Renal pelvis (tissue), 12 donors: ENCODE data around the gene RHOBTB3. TPM values are rescaled to one million over a fixed set of nuclear protein-coding genes. Genes with fewer than 3 reads are reported as not detected.
"Not testable (repeated sequence)": the region's sequence is repeated elsewhere in the genome, so short reads cannot be mapped to it uniquely, and the experiment has no call there.

Experiments
- DNase-seq: peaks from one replicate; pipeline ENCODE4 v3.0.0-alpha.2; 2013
- long read RNA-seq, 16 experiments: transcript quantifications; one replicate each; lab custom pipeline, GENCODE V29; 2026
- polyA plus RNA-seq, 3 donors: library from polyadenylated mRNA; unstranded; fragments of 120-200 nt; gene quantifications; one replicate each; pipeline ENCODE4 v1.2.1, GENCODE V29; 2013; ENCODE audit not compliant: insufficient read length in 3 of 3

RHOBTB3 gene
- 10 to 100 TPM; 61.3 to 80.2 (median 69.9) TPM for polyA plus RNA-seq
- long read RNA-seq, donor 1, full-length matches to known transcripts, result 4 of 4 reads
- long read RNA-seq, donor 1, partial matches to known transcripts, result 0 of 4 reads
- long read RNA-seq, donor 1, other reads (novel, unspliced or antisense), result 0 of 4 reads
- long read RNA-seq, donor 2, full-length matches to known transcripts, result 5 of 5 reads
- long read RNA-seq, donor 2, partial matches to known transcripts, result 0 of 5 reads
- long read RNA-seq, donor 2, other reads (novel, unspliced or antisense), result 0 of 5 reads
- long read RNA-seq, donor 3, full-length matches to known transcripts, result 10 of 17 reads
- long read RNA-seq, donor 3, partial matches to known transcripts, result 7 of 17 reads
- long read RNA-seq, donor 3, other reads (novel, unspliced or antisense), result 0 of 17 reads
- long read RNA-seq, donor 4, full-length matches to known transcripts, result 6 of 6 reads
- long read RNA-seq, donor 4, partial matches to known transcripts, result 0 of 6 reads
- long read RNA-seq, donor 4, other reads (novel, unspliced or antisense), result 0 of 6 reads
- long read RNA-seq, donor 5, full-length matches to known transcripts, result 2 of 116 reads
- long read RNA-seq, donor 5, partial matches to known transcripts, result 18 of 116 reads
- long read RNA-seq, donor 5, other reads (novel, unspliced or antisense), result 96 of 116 reads
- long read RNA-seq, donor 6, full-length matches to known transcripts, result 7 of 18 reads
- long read RNA-seq, donor 6, partial matches to known transcripts, result 11 of 18 reads
- long read RNA-seq, donor 6, other reads (novel, unspliced or antisense), result 0 of 18 reads
- long read RNA-seq, donor 7, full-length matches to known transcripts, result 9 of 53 reads
- long read RNA-seq, donor 7, partial matches to known transcripts, result 44 of 53 reads
- long read RNA-seq, donor 7, other reads (novel, unspliced or antisense), result 0 of 53 reads
- long read RNA-seq, donor 8, full-length matches to known transcripts, result 5 of 28 reads
- long read RNA-seq, donor 8, partial matches to known transcripts, result 7 of 28 reads
- long read RNA-seq, donor 8, other reads (novel, unspliced or antisense), result 16 of 28 reads
- long read RNA-seq, donor 9, full-length matches to known transcripts, result 9 of 24 reads
- long read RNA-seq, donor 9, partial matches to known transcripts, result 15 of 24 reads
- long read RNA-seq, donor 9, other reads (novel, unspliced or antisense), result 0 of 24 reads
- long read RNA-seq, donor 10, full-length matches to known transcripts, result 5 of 28 reads
- long read RNA-seq, donor 10, partial matches to known transcripts, result 23 of 28 reads
- long read RNA-seq, donor 10, other reads (novel, unspliced or antisense), result 0 of 28 reads
- long read RNA-seq, donor 11, full-length matches to known transcripts, result 3 of 120 reads
- long read RNA-seq, donor 11, partial matches to known transcripts, result 23 of 120 reads
- long read RNA-seq, donor 11, other reads (novel, unspliced or antisense), result 94 of 120 reads
- long read RNA-seq, donor 12, full-length matches to known transcripts, result 11 of 183 reads
- long read RNA-seq, donor 12, partial matches to known transcripts, result 8 of 183 reads
- long read RNA-seq, donor 12, other reads (novel, unspliced or antisense), result 164 of 183 reads
- long read RNA-seq, donor 13, full-length matches to known transcripts, result 3 of 9 reads
- long read RNA-seq, donor 13, partial matches to known transcripts, result 6 of 9 reads
- long read RNA-seq, donor 13, other reads (novel, unspliced or antisense), result 0 of 9 reads
- long read RNA-seq, donor 14, full-length matches to known transcripts, result 9 of 65 reads
- long read RNA-seq, donor 14, partial matches to known transcripts, result 56 of 65 reads
- long read RNA-seq, donor 14, other reads (novel, unspliced or antisense), result 0 of 65 reads
- long read RNA-seq, donor 15, full-length matches to known transcripts, result 8 of 36 reads
- long read RNA-seq, donor 15, partial matches to known transcripts, result 28 of 36 reads
- long read RNA-seq, donor 15, other reads (novel, unspliced or antisense), result 0 of 36 reads
- long read RNA-seq, donor 16, full-length matches to known transcripts, result 8 of 179 reads
- long read RNA-seq, donor 16, partial matches to known transcripts, result 10 of 179 reads
- long read RNA-seq, donor 16, other reads (novel, unspliced or antisense), result 161 of 179 reads

GRCh38 chr5:95730730-95731570 is at the start of gene RHOBTB3:
Gene RHOBTB3, plus strand, starts transcription at chr5:95731336. Its CDS starts 347 bp downstream, at chr5:95731683.
- DNase-seq, result peak; percentile 91

DNA sequence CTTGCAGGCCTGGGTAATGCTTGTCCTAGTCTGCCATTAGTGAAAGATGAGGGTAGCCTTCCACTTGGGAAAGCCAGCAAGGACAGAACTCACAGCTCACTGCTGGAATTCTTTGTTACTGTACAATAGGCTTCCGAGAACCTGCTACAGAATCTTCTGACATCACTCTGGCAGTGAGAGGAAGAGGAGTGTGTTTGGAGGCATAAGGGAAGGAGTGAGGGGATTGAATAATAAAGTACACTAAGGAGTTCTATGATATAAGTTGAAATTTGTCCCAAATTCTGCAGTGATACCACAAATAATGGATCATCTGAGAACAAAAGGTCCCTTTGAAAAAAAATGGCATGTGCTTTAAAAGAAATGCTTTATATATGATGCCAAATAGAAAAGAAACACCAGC is 48.2 kb upstream of the RHOBTB3 start, which contains the start of gene SPATA9:
SPATA9 (minus strand) TSS at position 101 of the 400 bp plus-strand sequence. CDS start 137 bp downstream, outside the sequence.
- no peak for DNase-seq

GRCh38 chr5:95684361-95684760 is 46.8 kb upstream of the RHOBTB3 start:
- DNase-seq, result no peak

DNA sequence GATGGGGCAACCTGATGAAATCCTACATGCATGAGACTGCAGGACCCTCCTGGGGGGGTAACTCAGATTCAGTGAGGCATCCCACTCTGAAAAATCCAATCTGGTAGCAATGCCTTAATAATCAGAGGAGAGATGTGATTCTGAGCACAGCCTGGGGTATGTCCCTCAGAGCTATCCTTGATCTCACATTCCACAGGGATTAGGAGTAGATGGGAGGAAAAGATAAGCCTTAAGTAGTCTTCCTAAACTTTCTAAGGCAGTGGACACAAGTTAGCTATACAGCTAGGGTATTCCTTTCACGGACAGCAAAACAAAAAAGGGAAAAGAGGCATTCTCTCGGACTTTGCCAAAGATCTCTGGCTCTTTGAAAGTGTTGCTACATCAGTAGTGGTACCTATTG is 44.5 kb upstream of the RHOBTB3 start:
- no peak for DNase-seq

- no peak for DNase-seq
Measured at GRCh38 chr5:95689680-95690079, 41.5 kb upstream of the RHOBTB3 start.

- no peak for DNase-seq
Measured at GRCh38 chr5:95690333-95690732, 40.8 kb upstream of the RHOBTB3 start.

- DNase-seq, result peak; percentile 35
Measured at GRCh38 chr5:95697781-95698681, 33.1 kb upstream of the RHOBTB3 start.

GRCh38 chr5:95699337-95699736 is 31.8 kb upstream of the RHOBTB3 start:
- no peak for DNase-seq

DNA sequence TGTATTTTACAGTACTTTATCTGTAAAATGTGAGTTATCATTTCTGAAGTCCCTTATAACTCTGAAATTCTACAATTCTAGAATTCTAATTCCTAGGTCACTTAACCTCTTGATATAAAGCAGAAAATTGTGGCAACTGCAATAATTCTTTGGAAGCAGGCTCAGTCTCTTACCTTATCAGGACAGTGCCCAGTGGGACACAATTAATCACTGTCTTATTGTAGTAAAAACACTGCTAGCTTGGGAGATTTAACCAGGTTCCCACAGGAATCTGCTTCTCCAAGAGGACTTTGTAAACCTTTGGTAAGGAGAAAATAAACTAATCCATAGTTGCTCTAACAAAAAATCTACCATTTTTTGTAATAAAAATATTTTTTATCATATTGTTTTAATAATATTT is 30.1 kb upstream of the RHOBTB3 start:
- no peak for DNase-seq

DNA sequence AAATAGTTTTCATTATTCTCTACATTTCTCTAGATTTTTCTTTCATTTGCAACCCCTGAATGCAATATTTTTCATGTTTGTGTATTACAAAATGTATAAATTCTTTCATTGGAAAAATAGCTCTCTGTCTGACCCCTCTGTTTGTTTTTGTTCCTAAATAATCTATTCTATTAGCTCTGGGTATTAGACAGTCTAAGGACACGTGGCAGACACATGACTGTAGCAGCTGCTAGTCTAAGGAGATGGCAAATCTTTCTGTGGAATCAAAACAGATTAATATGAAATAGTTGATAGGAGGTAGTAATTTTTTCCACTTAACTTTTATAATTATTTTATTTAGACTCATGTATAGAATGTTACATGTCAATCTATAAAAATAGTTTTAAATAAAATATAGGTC is 27.0 kb upstream of the RHOBTB3 start:
- DNase-seq, result no peak

DNA sequence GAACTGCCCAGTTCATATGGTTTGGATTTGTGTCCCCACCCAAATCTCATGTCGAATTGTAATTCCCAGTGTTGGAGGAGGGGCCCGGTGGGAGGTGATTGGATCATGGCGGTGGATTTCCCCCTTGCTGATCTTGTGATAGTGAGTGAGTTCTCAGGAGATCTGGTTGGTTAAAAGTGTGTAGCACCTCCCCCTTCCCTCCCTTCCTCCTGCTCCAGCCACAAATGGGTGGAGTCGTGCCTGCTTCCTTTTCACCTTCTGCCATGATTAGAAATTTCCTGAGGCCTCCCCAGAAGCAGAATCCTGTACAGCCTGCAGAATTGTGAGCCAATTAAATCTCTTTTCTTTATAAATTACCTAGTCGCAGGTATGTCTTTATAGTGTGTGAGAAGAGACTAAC is 24.9 kb upstream of the RHOBTB3 start:
- DNase-seq, result not testable (repeated sequence)

- no peak for DNase-seq
Measured at GRCh38 chr5:95707055-95707454, 24.1 kb upstream of the RHOBTB3 start.

DNA sequence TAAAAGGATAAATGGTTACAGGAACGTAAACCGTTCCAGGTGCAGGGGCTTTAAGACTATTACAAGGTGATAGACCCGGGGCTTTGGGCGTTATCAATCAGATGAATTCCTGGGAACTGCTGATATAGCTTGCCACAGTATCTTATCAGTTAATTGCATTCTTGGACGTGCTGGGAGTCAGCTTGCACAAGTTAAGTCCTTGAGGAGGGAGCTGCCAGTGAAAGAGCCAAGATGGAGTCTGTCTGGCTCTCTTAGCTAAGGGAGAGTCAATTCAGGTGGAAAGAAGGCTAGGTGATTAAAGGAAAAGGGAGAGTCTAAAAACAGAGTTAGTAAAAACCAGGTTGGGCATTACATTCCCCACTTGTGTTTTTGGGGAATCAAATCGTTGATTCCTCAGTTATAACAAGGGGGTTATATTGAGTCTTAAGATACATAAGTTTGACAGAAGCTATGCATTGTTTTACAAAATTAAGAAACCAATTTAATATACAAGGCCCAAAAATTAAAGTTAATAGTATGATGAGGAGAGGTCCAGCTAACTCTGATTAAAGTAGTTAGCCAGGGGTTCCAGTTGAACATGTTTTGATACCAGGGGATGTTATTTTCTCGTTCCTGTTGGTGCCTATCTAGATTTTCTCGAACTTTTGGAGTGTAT is 23.5 kb upstream of the RHOBTB3 start:
- DNase-seq, result not testable (repeated sequence)

- DNase-seq, result no peak
Measured at GRCh38 chr5:95708876-95709275, 22.3 kb upstream of the RHOBTB3 start.

GRCh38 chr5:95709967-95710650 is 21.0 kb upstream of the RHOBTB3 start:
- no peak for DNase-seq

- DNase-seq, result not testable (repeated sequence)
Measured at GRCh38 chr5:95710651-95711500, 20.3 kb upstream of the RHOBTB3 start.
